Suprapubic skin (tissue), 4 donors: ENCODE data around the gene MTIF3. TPM values are rescaled to one million over a fixed set of nuclear protein-coding genes. Genes with fewer than 3 reads are reported as not detected.

Source experiments
- DNase-seq, 2 donors: peaks; one replicate each; pipeline ENCODE4 v3.0.0-alpha.2; 2019; ENCODE audit warnings: low spot score in 2 of 2
- H3K27ac ChIP-seq: fragments of 200-600 bp; sonication (generic); one replicate; pipeline ENCODE4 v1.5.1; 2019
- H3K27me3 ChIP-seq: fragments of 200-600 bp; sonication (generic); one replicate; pipeline ENCODE4 v1.5.1; 2019
- H3K36me3 ChIP-seq: fragments of 200-600 bp; sonication (generic); one replicate; pipeline ENCODE4 v1.5.1; 2019
- H3K4me1 ChIP-seq: fragments of 200-600 bp; sonication (generic); one replicate; pipeline ENCODE4 v1.5.1; 2019
- H3K4me3 ChIP-seq: fragments of 200-600 bp; sonication (generic); one replicate; pipeline ENCODE4 v1.5.1; 2019; ENCODE audit warnings: mild to moderate bottlenecking
- H3K9me3 ChIP-seq: fragments of 200-600 bp; sonication (generic); one replicate; pipeline ENCODE4 v1.5.1; 2019
- CTCF ChIP-seq, 2 donors: fragments of 200-600 bp in 1 of 2; fragments of 450-650 bp in 1 of 2; sonication (generic) in 1 of 2; IDR thresholded peaks; one replicate each; pipeline ENCODE4 v1.5.1; 2016 to 2019; ENCODE audit warnings: antibody characterized with exemption in 2 of 2, mild to moderate bottlenecking in 1 of 2, moderate library complexity in 1 of 2
- POLR2A ChIP-seq, 2 donors: fragments of 450-650 bp; IDR thresholded peaks; one replicate each; pipeline ENCODE4 v1.6.1; 2017; ENCODE audit warnings: antibody characterized with exemption in 2 of 2, mild to moderate bottlenecking in 2 of 2, moderate library complexity in 2 of 2
- POLR2AphosphoS5 ChIP-seq, 3 donors: sonication (generic); formaldehyde crosslinking; IDR thresholded peaks; one replicate each; pipeline ENCODE4 v1.6.1; 2017; ENCODE audit warnings: antibody characterized with exemption in 3 of 3
- WGBS: methylation state at CpG from one replicate; pipeline ENCODE4 v1.1.5; 2018; 5-methylcytosine and 5-hydroxymethylcytosine counted together
- total RNA-seq, 4 donors: library from RNA; depleted of rRNA; stranded (reverse); fragments of >200 nt; gene quantifications; one replicate each; pipeline ENCODE4 v1.1.0, GENCODE V29; 2016

The MTIF3 gene
- total RNA-seq, 4 donors from 2014 or later: 42.1 to 66.9 (median 48.0) TPM

- TF ChIP-seq POLR2A (IDR thresholded peaks at IDR 0.05) (no peak), POLR2AphosphoS5 (IDR thresholded peaks at IDR 0.05) (no peak), CTCF (IDR thresholded peaks at IDR 0.05) (no peak)
- WGBS: 75% methylated on average over 2 of the region's 2 CpGs
These were observed 62.1 kb downstream of the MTIF3 start for GRCh38 chr13:27388241-27388640.

More at GRCh38 chr13:27388241-27388640, 62.1 kb downstream of the MTIF3 start:
- Histone ChIP-seq H3K4me3 (no peak overlapping the region), H3K36me3 (no peaks in the 10 kb centered on the region), H3K4me1 (no peaks in the 10 kb centered on the region), H3K27me3 (peaks cover 3% of the 10 kb centered on the region), H3K27ac (no peak overlapping the region), H3K9me3 (no peaks in the 10 kb centered on the region)
- no peak for DNase-seq

Other genes starting within 250 kb of the MTIF3 start
- gene RPL21, start 199.0 kb downstream of the MTIF3 start, total RNA-seq: 100 to 1,000 TPM; 337 to 951 (median 832) TPM
- gene RASL11A, start 179.7 kb downstream of the MTIF3 start, total RNA-seq: 10 to 100 TPM in 3 of 4 donors, 1 to 10 TPM in 1; 7.9 to 17.5 (median 13.8) TPM
- gene GTF3A, start 25.9 kb downstream of the MTIF3 start, total RNA-seq: 10 to 100 TPM; 82.5 to 93.1 (median 89.2) TPM
- gene LNX2, start 170.0 kb upstream of the MTIF3 start, total RNA-seq: 10 to 100 TPM; 11.2 to 15.9 (median 13.6) TPM
- gene POLR1D, start 171.3 kb upstream of the MTIF3 start, total RNA-seq: 100 to 1,000 TPM; 148 to 197 (median 177) TPM